SK-MEL-5 (cell line): ENCODE measurements around the gene MORF4L1. TPM values are rescaled to one million over a fixed set of nuclear protein-coding genes. Genes with fewer than 3 reads are reported as not detected.
A peak's percentile ranks its signal among the peaks of the same experiment; 100 is the strongest.
"Not testable (repeated sequence)": the region's sequence is repeated elsewhere in the genome, so short reads cannot be mapped to it uniquely, and the experiment has no call there.

Experiments used
- DNase-seq: peaks from one replicate; pipeline ENCODE4 v3.0.0-alpha.2; 2016; ENCODE audit warnings: low read depth, low spot score
- in situ Hi-C: cut with HindIII; loops from 2 replicates; pipeline ENCODE4 v1.10.0; 2016; ENCODE audit warnings: low sequenced_read_pairs, high pct_unique_total_duplicates, low pct_unique_long_range_greater_than_20kb
- total RNA-seq: library from RNA; depleted of rRNA; stranded (reverse); fragments of >200 nt; shearing (Covaris generic); gene quantifications from 2 replicates; pipeline ENCODE4 v1.2.3, GENCODE V29; 2014

MORF4L1 gene
- total RNA-seq, 1 experiment from 2014 or later: 172 TPM

GRCh38 chr15:78879517-78880241 is 7.0 kb downstream of the MORF4L1 start:
- DNase-seq: peak; percentile 50
- in situ Hi-C loops: no loop called here

DNA sequence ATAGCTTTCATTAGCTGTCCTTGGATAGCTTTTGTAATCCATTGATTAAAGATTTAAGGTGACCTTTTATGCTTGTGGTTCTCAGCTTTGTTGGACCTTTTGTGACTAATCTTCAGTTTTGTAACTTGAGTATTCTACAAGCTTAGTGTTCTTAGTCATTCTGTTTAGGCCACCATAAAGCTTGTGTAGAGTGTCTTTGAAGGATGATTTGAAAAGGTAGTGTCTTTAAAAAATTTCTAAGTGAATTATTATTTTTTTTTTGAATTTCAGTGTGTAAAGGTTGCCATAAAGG is 7.5 kb downstream of the MORF4L1 start:
- in situ Hi-C loops: no loop called here
- DNase-seq: peak; percentile 50

- in situ Hi-C loops: no loop called here
Measured at GRCh38 chr15:78880813-78881212, 8.1 kb downstream of the MORF4L1 start.

GRCh38 chr15:78881681-78882080 is 9.0 kb downstream of the MORF4L1 start:
- in situ Hi-C loops: no loop called here

More at GRCh38 chr15:78880813-78881212, 8.1 kb downstream of the MORF4L1 start:
- DNase-seq: no peak

GRCh38 chr15:78889000-78889399 is 16.3 kb downstream of the MORF4L1 start:
- DNase-seq: no peak
- in situ Hi-C loops: no loop called here

More at GRCh38 chr15:78881681-78882080, 9.0 kb downstream of the MORF4L1 start:
- no peak for DNase-seq

- no peak for DNase-seq
- in situ Hi-C loops: no loop called here
Measured at GRCh38 chr15:78893538-78893937, 20.8 kb downstream of the MORF4L1 start.

DNA sequence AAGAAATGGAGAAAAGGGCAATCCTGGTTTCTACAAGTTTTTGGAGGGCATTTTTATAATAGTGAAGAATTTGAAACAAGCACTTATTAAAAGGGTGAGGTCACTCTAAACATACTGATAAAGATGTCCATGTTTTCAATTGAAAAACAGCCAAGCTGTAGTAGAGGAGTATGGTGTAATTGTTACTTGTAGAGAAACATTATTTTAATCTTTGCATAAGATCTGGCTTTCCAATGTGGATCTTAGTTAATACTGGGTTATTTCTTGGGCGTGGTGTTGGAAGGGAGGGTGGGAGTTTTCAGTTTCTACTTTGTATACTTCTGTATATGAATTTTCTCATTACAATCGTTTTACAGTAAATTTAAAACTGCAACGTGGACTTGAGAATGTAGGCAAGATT is 22.8 kb downstream of the MORF4L1 start:
- in situ Hi-C loops: no loop called here
- DNase-seq: no peak

DNA sequence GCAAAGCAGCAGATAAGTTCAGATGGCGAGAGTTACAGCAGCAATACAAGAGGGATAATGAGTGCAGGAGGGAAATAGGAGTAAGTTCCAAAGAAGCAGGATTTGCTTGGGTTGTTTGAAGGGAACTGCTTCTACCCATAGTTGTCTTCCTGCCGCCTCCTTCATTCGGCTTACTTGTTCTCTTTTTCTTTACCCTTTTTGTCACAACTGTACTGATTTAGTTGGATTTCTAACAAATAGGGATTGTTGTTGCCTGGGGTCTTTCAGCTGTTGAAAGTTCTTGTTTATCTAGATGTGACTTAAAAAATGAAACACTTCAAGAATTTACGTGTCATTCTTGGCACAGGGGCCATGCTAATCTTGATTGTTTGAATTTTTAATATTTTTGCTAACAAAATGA is 25.9 kb downstream of the MORF4L1 start:
- in situ Hi-C loops: no loop called here
- no peak for DNase-seq

GRCh38 chr15:78900819-78901533 is 28.3 kb downstream of the MORF4L1 start:
- in situ Hi-C loops, DNase-seq: not testable (repeated sequence)

- DNase-seq, in situ Hi-C loops: not testable (repeated sequence)
Measured at GRCh38 chr15:78902281-78903032, 29.8 kb downstream of the MORF4L1 start.

DNA sequence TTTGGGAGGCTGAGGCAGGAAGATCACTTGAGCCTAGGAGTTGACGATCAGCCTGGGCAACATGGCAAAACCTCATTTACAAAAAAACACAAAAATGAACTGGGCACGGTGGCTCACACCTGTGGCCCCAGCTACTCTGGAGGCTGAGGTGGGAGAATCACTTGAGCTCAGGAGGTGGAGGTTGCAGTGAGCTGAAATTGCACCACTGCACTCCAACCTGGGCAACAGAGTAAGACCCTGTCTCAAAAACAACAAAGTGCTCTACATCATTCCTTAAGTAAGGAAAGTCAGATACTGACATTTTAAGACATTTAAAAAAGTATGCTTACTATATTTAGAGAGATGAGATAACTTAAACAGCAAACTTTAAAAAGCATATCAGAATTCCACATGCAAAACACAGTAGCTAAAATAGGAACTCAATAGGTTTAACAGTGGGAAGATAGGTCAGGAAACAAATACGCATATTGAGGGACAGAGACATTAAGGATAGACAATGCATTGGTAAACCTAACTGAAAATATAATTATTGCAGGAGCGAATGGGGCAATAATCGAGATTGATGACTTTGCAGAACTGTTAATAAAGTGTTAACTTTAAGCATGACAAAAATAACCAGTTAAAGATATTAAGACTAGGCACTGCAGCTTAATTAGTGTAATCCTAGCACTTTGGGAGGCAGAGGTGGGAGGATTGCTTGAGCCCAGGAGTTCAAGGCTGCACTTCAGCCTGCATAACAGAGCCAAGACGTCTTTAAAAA is 32.1 kb downstream of the MORF4L1 start:
- no peak for DNase-seq
- in situ Hi-C loops: no loop called here

GRCh38 chr15:78906316-78906620 is 33.6 kb downstream of the MORF4L1 start:
- in situ Hi-C loops: no loop called here
- no peak for DNase-seq

DNA sequence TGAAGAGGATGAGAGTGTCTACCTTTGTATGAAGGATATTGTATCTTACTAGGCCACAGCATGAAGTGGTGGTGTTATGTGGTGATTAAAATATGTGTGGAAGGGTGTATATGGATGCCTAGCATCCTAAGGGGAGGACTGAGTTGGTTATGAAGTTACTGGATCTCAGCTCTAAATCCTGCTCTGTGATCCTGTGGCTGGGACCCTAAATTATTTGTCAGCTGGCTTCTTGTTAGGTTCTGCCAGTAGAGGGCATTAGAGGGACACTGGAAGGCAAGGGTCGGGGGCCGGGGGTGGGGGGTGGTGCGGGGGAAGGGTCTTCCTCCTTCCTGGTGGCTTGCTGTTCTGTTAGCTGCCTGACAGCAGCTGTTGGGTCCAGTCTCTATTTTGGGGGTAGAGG is 34.9 kb downstream of the MORF4L1 start:
- peak; percentile 49 for DNase-seq
- in situ Hi-C loops: no loop called here

GRCh38 chr15:78909160-78909695 is 36.5 kb downstream of the MORF4L1 start:
- in situ Hi-C loops: no loop called here
- no peak for DNase-seq

GRCh38 chr15:78909791-78910228 is 37.1 kb downstream of the MORF4L1 start:
- DNase-seq: peak; percentile 79
- in situ Hi-C loops: no loop called here

- in situ Hi-C loops: no loop called here
- DNase-seq: peak; percentile 46
Measured at GRCh38 chr15:78910271-78910670, 37.6 kb downstream of the MORF4L1 start.

DNA sequence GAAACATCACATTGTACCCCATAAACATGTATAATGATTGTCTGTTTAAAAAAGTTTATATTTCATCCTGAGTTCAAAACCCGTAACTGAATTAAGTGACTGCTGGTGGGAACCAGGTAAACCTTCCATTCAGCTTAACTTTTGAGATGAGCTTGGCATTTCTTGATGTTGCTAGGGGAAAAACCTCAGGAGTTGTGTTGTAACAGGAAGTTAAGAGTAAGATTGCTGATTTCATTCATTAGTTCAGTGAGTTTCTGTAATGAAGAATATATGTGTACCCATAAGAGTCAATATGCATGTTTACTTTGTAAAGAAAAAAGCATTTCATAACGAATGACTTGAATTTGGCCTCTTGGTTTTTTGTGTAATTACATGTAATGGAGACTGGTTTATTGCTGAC is 39.6 kb downstream of the MORF4L1 start:
- no peak for DNase-seq
- in situ Hi-C loops: no loop called here

DNA sequence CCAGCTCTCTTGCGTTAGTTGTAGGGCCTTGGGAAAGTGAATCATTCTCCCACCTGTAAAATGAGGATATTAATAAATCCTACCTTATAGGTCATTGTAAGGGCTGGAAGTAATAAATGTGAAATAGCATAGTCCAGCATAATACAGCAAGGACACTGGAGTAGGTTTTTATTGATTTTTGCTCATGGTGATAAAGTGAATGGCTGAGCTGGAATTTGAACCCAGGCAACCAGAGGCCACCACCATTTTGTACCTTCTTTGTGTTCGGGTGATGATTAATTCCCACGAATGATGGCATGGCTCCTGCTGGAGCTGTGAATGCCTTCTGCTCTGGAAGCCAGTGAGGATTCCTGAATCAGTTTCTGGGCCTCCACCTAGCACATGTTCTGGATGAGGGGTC is 40.3 kb downstream of the MORF4L1 start:
- in situ Hi-C loops: no loop called here

More for the DNA sequence above, 40.3 kb downstream of the MORF4L1 start:
- no peak for DNase-seq
